Ovary (tissue), 3 donors: ENCODE results near the gene DOCK4.

Source experiments
- CTCF ChIP-seq, 3 donors: fragments of 450-650 bp in 2 of 3; fragments of 200-600 bp in 1 of 3; IDR thresholded peaks; one replicate each; pipeline versions ENCODE4 v1.5.1 to v1.8.0; 2016 to 2022; ENCODE audit warnings: antibody characterized with exemption in 3 of 3, mild to moderate bottlenecking in 1 of 3
- EP300 ChIP-seq: sonication (generic); formaldehyde crosslinking; IDR thresholded peaks from one replicate; pipeline ENCODE4 v1.6.1; 2017; ENCODE audit warnings: antibody characterized with exemption
- POLR2A ChIP-seq: fragments of 450-650 bp; IDR thresholded peaks from one replicate; pipeline ENCODE4 v1.6.1; 2017; ENCODE audit warnings: antibody characterized with exemption, mild to moderate bottlenecking, moderate library complexity
- donor health status: DM: no; HTN: no; CAD: no.

GRCh38 chr7:112081778-112082177 lies 124.4 kb downstream of the DOCK4 start:
- TF ChIP-seq CTCF (IDR thresholded peaks at IDR 0.05): no peak
- TF ChIP-seq EP300: no peak
- no peak for TF ChIP-seq POLR2A
